DMS53 treated with DMSO at 0.1 percent for 48 hours (cell line): Measurements from ENCODE around the gene SLC25A20.
"Not testable (repeated sequence)": the region's sequence is repeated elsewhere in the genome, so short reads cannot be mapped to it uniquely, and the experiment has no call there.

Experiments
- DNase-seq: peaks from one replicate; lab custom pipeline; 2025; ENCODE audit not compliant: unreplicated experiment; lab: John Stamatoyannopoulos, UW

Gene SLC25A20

DNA sequence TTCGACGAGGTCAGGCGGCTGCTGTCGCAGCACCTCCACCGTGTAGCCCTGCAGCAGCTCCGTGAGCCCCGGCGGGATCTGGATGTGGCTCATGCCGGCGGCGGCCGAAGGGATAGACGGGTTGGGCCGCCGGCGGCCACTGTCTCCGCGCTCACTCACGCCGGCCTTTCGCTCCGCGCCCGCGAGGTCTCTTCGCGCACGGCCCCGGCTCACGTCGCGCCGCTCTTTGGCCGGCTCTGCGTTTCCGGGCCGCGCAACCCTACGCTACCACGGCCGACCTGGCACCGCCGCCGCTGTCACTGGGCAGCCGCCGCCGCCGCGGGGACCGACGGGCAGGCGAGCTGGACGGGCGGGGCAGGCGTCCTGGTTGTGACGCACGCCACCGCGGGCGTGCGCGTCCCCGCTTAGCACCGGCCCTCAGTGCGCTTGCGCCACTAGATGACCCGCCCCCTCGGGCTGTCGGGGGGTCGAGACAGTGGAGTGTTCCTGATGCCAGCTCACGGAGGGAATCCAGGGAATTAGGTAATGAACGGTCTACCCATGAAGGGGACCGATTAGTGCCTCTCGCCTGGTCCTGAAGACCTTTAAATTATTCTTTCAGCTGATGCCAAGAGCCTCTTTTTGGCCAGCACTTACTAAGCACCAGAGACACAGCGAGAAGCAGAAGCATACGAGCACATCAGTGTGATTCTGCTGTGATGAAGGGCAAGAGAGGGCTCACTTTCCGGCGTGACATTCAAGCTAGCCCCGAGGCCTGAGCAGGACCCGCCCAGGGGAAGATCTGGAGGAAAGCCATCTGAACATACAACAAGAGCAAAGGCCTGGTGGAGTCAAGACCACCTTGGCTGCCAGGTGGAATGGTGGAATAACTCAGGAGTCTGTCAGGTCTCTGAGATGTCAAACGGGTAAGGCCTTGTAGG lies 50.9 kb downstream of the SLC25A20 start, which contains the start of gene PRKAR2A:
Gene PRKAR2A (minus strand): TSS at position 371 of the 920 bp plus-strand sequence. CDS start 278 bp downstream, at position 93.
- DNase-seq, result peak; percentile 7

- peak; percentile 5 for DNase-seq
These were observed 51.6 kb downstream of the SLC25A20 start for GRCh38 chr3:48847053-48847503.

- no peak for DNase-seq
These were observed 53.5 kb downstream of the SLC25A20 start for GRCh38 chr3:48845170-48845569.

DNA sequence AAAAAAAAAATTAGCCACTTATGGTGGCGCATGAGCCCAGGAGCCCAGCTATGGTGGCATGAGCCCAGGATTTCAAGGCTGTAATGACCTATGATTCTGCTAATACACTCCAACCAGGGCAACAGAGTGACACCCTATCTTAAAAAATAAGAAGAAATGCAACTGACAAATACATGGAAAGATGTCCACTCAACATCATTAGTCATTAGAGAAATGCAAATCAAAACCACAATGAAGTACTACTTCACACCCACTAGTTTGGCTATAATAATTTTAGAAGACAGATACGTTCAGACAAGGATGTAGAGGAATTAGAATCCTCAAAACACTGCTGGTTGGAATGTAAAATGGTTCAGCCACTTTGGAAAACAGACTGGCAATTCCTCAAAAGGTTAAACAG lies 61.5 kb downstream of the SLC25A20 start:
- no peak for DNase-seq

- DNase-seq, result no peak
These were observed 62.9 kb downstream of the SLC25A20 start for GRCh38 chr3:48835650-48836366.

- no peak for DNase-seq
These were observed 66.0 kb downstream of the SLC25A20 start for GRCh38 chr3:48832684-48833083.

- no peak for DNase-seq
These were observed 68.0 kb downstream of the SLC25A20 start for GRCh38 chr3:48830715-48831114.

DNA sequence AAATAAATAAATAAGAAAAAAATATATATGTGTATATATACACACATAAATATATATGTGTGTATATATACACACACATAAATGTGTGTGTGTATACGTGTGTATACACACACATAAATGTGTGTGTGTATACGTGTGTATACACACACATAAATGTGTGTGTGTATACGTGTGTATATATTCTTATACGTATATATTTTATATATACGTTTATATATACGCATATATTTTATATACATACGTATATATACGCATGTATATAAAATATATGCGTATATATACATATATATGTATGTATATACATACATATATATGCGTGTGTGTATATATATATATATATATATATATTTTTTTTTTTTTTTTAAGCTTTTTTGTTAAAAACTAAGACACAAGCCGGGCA lies 69.2 kb downstream of the SLC25A20 start:
- not testable (repeated sequence) for DNase-seq

- DNase-seq, result not testable (repeated sequence)
These were observed 70.8 kb downstream of the SLC25A20 start for GRCh38 chr3:48827874-48828273.

GRCh38 chr3:48826451-48826850 lies 72.2 kb downstream of the SLC25A20 start:
- DNase-seq, result no peak

DNA sequence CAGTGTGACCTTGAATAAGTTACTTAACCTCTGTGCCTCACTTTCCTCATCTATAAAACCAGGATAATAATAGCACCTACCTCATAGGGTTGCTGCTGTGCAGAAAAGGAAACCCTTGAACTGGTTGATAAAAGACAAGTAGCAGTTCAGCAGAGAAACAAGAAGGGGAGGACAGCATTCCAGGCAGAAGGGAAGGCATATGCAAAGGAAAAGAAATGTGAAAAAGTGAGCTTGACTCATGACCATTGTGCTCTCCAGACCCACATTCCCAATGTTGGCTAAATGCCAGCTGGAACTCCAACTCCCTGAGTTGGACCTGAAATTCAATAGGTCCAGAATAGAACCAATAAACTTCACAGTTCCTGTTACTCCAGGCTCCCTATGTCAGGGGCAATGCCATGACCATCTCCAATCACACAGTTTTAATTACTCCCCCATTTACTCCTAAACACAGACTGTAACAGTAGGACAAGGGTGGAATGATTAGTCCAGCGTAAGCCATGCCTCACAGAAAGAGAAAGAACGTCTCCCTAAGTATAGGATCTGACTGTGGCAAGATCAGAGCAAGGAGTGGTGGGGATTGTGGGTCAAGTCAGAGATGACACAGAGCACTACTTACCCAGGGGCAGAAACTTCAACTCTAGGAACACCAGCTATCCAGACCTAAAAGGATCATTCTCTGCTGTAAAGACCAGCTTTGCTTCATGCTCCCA lies 77.9 kb downstream of the SLC25A20 start:
- DNase-seq, result no peak

- DNase-seq, result no peak
These were observed 79.2 kb downstream of the SLC25A20 start for GRCh38 chr3:48819234-48820221.

DNA sequence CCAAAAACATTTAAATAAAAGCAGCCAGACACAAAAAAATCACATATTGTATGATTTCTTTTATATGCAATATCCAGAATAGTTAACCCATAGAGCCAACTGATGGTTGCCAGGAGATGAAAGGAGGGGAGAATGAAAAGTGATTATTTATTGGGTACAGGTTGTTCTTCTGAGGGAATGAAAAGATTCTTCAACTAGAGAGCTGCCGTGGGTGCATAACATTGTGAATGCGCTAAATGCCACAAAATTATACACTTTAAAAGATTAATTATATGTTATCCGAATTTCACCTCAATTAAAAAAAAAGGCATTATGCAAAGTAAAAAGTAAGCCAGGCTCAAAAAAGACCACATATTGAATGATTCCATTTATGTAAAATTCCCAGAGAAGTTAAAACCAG lies 87.2 kb downstream of the SLC25A20 start:
- DNase-seq, result no peak
